ENCODE measurements around the gene HOXA2. TPM values are rescaled to one million over a fixed set of nuclear protein-coding genes. Genes with fewer than 3 reads are reported as not detected.

Gene HOXA2
- total and polyA plus RNA-seq, 2 of the 8 experiments (the other 6 are each of a cell fraction or from before 2014, with no cell fraction given): not detected

DNA sequence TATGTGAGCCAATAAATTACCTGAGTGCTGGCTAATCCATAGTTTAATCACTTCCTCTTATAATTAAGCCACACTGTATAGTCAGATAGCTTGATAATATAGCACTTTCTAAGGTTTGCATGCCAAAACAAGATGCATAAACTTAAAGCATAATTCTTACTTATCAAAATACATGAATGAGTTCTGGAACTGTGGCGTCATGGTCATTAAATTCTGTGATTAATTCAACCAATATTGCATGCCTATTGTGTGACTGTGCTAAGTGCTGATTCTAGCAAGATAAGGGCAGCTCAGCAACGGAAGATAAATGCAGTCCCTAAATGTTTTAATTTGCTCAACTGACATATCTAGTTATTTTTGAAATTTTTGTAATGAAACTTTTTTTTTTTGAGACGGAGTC, 36.3 kb downstream of the HOXA2 start (continued):
- TF ChIP-seq SIX5 (IDR thresholded peaks at IDR 0.05; ENCODE audit: low read depth, low read length): no peak
- no peak for TF ChIP-seq POLR2AphosphoS5 (IDR thresholded peaks at IDR 0.05; ENCODE audit: low read depth, low read length)
- TF ChIP-seq BACH1 (IDR thresholded peaks at IDR 0.05; ENCODE audit: low read length): no peak
- TF ChIP-seq BRCA1 (IDR thresholded peaks at IDR 0.05; ENCODE audit: low read depth, low read length): no peak
